ENCODE data around the gene RNF166.

Gene RNF166

GRCh38 chr16:88739139-88739976 is 33.1 kb upstream of the RNF166 start:
- DNase-seq = no peak

GRCh38 chr16:88738151-88739084 is 32.2 kb upstream of the RNF166 start:
- no peak for DNase-seq

DNA sequence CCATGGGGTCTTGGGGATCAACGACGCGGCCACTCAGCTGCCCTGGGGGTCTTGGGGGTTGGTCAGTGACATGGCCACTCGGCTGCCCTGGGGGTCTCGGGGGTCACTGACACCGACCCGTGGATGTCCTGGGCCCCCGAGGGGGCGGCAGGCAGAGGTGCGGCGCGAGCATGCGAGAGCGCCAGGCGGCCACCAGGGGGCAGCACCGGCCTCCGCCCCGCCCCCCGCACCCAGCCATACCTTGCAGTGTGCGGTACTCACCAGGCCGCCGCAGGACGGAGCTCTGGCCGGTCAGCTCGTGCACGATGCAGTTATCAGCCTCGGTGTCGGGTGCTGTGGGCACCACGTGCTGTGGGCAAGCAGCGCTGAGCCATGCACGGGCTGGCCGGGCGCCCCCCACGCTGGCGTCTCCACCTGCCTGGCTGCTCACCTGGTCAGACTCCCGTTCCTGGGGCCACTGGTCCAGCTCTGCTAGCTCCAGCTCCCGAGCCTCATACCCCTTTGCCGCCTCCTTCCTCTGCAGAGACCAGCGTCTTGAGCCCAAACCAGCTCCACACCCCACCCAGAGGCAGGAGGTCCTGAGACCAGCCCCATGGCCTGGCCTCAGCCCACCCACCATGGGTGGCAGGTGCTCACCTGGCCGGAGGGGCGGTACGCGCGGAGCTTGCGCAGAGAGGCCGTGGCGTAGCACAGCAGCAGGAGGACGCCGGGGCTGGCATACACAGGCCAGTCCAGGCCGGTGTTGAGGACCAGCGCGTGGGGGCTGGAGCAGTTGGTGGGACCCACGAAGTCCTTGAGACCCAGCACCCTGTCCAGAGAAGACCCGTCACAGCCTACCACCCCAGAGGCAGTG is 31.3 kb upstream of the RNF166 start:
- DNase-seq = no peak

DNA sequence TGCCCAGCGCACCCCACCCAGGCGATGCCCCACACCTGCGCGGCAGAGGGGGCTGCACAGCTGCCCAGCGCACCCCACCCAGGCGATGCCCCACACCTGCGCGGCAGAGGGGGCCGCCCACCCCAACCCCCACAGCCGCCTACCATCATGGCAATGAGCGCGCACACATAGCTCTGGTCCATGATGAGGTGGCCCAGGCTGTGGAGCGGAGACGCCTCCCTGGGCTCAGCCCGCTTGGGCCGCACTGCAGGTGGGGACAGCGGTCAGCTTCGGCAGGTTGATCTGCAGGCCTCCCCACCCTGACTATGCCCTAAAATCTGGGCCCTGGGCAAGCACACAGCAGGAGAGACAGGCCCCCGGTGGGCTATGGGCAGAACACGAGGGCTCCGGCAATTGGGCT is 30.3 kb upstream of the RNF166 start:
- no peak for DNase-seq

DNA sequence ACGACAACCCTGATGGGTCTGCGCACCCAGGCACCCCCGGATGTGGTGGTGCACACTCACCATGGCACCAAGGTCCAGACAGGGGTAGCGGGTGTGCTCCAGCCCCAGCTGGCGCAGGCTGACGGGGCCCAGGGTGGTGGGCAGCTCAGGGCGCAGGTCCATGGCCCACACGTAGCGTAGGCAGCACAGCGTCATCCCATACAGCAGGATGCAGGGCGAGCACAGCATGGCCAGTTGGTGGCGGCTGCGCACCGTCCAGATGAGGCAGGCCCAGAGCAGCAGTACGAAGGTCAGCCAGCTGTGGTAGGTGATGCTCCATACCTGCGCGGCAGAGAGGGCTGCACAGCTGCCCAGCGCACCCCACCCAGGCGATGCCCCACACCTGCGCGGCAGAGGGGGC is 29.9 kb upstream of the RNF166 start:
- DNase-seq = no peak

GRCh38 chr16:88735616-88736015 is 29.4 kb upstream of the RNF166 start:
- DNase-seq = no peak

GRCh38 chr16:88735121-88735520 is 28.9 kb upstream of the RNF166 start:
- no peak for DNase-seq

- DNase-seq = no peak
These were observed 28.1 kb upstream of the RNF166 start for GRCh38 chr16:88734361-88734728.

- DNase-seq = no peak
These were observed 27.6 kb upstream of the RNF166 start for GRCh38 chr16:88733630-88734360.

GRCh38 chr16:88732961-88733294 is 26.7 kb upstream of the RNF166 start:
- no peak for DNase-seq

DNA sequence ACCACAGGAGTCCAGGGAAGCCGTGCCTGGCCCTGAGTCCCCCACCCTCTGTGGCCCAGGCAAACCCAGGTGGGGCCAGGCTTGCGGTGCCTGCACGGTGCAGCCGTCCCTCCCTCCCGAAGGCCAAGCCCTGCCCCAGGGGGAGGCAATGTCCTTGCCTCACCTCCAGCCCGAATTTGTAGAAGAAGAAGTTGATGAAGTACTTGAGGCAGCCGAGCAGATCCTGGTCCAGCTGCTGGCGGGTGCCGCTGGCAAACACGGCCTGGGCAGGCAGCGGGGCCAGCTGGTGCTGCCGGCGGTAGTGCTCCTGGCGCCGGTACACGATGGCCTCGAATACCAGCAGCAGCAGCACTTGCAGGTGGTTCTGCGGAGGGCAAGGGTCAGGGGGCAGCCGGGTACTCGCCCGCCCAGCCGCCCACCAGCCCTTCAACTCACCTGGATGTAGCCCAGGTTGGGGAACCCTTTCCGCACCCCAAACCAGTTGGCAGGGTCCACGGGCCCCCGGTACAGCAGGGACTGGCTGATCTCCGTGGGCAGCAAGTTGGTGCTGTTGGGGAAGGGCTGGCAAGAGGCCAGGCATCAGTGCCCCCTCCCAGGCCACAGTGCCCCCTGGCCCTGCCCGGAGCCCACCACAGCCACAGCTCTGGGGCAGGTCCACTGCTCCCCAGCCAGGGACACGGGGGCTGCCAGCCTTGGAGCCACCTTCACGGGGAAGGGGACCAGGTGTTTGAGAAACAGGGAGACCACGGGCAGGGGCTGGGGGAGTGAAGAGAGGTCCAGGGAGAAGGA is 26.2 kb upstream of the RNF166 start:
- DNase-seq = no peak

DNA sequence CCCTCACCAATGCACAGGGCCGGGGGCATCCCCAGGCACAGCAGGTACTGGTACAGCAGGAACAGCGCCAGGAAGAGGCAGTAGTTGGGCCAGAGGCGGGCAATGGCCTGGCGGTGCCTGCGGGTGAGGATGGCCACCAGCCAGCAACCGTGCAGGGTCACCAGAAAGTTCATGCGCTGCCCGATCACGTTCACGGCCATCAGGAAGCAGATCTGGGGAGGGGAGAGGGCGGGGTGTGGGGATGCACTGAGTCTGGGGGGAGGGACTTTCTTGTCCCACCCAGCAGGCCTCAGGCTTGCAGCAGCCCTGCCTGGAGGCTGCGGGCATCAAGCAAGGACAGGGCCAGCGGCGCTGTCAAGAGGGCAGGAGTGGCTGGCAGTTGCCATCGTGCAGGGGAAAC is 25.5 kb upstream of the RNF166 start:
- no peak for DNase-seq

DNA sequence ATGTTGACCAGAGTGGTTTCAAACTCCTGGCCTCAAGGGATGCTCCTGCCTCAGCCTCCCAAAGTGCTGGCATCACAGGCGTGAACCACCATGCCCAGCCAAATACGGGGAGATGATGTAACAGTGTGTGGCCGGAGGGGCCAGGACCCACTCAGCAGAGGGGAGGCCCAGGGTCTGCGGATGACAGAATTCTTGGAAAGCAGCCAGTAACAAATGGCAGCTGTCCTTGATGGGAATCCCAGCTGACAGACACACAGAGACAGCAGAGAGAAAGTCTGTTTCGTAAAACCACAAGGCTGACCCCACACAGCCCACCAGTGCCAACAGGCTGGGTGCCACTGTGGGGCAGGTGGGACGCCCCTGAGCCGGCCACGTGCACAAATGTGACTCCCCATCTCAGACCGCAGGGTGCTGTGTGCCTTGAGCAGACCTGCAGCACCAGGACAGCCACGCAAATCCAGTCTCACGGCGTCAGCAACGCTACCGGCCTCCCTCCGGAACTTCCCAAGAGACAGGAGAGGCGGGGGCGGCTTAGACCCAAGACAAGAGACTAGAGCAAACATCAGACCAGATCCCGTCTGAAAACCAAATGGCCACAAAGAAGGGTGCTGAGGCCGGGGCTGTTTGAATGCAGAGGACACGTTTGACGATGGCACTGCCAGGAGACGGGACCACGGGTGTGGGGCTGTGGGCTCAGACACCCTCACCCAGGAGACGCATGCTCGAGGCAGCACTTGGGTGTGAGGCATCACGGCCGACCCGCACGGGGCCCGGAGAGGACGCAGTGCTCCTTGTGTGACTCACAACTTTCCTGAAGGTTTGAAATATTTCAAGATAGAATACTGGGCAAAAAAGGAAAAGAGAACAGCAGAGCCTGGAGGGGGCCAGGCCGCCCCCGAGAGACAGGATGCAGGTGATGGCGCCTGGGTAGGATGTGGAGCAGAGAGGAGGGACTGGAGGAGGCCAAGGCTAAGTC is 24.7 kb upstream of the RNF166 start:
- DNase-seq = no peak

DNA sequence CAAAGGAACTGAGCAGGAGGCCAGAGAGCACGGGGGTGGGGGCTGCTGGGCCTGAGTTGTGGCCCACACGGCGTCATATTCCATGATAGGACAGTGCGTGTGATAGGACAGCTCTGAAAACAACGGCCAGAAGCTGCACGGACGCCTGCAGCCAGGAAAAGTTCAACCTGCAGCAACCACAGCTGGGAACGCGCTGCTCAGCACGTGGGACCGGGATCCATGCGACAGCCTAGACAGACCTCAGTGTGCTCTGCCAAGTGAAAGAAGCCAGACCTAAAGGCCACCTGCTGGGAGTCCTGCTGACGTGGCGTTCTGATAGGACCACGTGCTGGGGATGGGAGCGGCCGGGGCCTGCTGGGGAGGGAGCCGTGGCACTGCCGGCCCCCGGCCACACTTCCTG is 21.7 kb upstream of the RNF166 start:
- no peak for DNase-seq

GRCh38 chr16:88726981-88727380 is 20.8 kb upstream of the RNF166 start:
- DNase-seq = no peak

- DNase-seq = no peak
These were observed 20.2 kb upstream of the RNF166 start for GRCh38 chr16:88726408-88726749.

GRCh38 chr16:88725609-88726407 is 19.6 kb upstream of the RNF166 start:
- DNase-seq = no peak

DNA sequence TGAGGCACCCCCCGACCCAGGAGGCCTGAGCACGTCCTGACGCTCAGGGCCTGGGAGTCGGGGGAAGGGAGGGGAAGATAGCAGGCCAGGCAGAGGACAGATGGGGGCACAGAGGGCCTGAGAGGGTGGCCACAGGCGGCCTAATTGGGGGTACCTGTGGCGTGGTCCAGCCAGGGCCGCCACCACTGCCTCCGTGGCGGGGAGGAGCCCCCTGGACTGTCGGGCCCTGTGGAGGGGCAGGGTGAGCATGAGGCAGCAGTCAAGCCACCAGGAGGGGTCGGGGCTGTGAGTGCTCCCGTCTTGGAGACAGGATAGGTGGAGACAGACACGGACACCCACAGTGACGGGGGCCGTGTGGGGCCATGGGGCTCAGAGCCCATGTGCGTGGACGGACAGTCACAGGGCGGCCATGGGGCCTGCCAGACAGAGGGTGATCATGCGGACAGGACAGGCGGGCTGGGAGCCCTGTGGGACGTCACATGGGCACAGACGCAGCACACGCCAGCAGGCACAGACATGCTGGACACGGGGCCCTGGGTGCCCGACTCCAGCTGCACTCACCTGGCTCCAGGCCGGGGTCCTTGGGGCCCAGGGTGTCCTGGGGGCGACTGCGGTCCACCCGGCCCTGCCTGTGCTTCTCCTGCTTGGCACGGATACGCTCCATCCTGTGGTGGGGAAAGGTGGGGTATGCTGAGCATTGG is 18.8 kb upstream of the RNF166 start:
- DNase-seq = no peak

DNA sequence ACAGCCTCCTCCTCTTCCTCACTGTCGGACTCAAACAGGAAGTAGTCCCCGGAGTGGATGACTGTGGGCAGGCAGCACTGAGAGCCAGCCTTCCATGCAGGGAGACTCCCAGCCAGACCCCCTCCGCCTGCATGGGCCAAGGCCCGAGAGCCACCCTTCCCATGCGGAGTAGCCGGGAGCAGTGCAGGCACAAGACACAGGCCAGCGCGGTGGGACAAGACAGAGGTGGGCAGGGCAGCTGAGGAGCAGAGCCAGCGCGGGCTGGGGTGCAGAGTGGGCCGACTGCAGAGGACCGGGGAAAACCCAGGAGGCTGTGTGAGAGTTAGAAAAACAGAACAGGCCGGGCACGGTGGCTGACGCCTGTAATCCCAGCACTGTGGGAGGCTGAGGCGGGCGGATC is 17.7 kb upstream of the RNF166 start:
- no peak for DNase-seq

Data from cerebellar nuclear complex (tissue), 1 donor.